GM12878 (cell line): ENCODE data around the gene SLC35F3. TPM values are rescaled to one million over a fixed set of nuclear protein-coding genes. Genes with fewer than 3 reads are reported as not detected.

ENCODE experiments used
- ATAC-seq: fragments of 200-7000 bp; cut with Tn5 transposase; 3 replicates; pipeline ENCODE4 v1.9.1; 2020; ENCODE audit warnings: mild to moderate bottlenecking, moderate library complexity
- BruUV-seq: library from RNA; stranded (reverse); fragments of 400-500 nt; replicated peaks from 2 replicates; lab custom pipeline; 2021; lab: Mats Ljungman, UMichigan
- CTCF ChIA-PET: fragments of 300-600 bp; sonication (Branson Sonifier 250); formaldehyde crosslinking; extraction: SDS; loops from one replicate; lab custom pipeline; 2021; ENCODE audit warnings: inconsistent platforms; lab: Yijun Ruan, JAX
- POLR2A ChIA-PET: fragments of 350-600 bp; formaldehyde crosslinking; extraction: SDS; loops from one replicate; lab custom pipeline; 2021; ENCODE audit warnings: inconsistent platforms; lab: Charles Lee
- RAD21 ChIA-PET: fragments of 300-600 bp; sonication (Branson Sonifier 250); formaldehyde crosslinking; loops from one replicate; lab custom pipeline; 2023; ENCODE audit warnings: antibody characterized with exemption; ENCODE audit not compliant: unreplicated experiment; lab: Charles Lee
- SMC1A ChIA-PET: fragments of 300-600 bp; sonication (Branson Sonifier 250); formaldehyde crosslinking; loops from one replicate; lab custom pipeline; 2023; ENCODE audit not compliant: unreplicated experiment, uncharacterized antibody; lab: Charles Lee
- DNase-seq: peaks from one replicate; pipeline ENCODE4 v3.0.0-alpha.2; 2011; ENCODE audit warnings: low read depth, low spot score
- FAIRE-seq: peaks from 3 replicates; lab custom pipeline; 2011; peaks lifted over from hg19 to GRCh38; lab: Jason Lieb, UNC
- H2AFZ ChIP-seq: 2 replicates; pipeline ENCODE4 v1.6.0; 2011; ENCODE audit warnings: low read depth, low read length, control low read depth; ENCODE audit not compliant: control insufficient read depth
- H3K27ac ChIP-seq: 2 replicates; pipeline ENCODE4 v1.5.1; 2011; ENCODE audit warnings: control low read depth; ENCODE audit not compliant: control insufficient read depth, insufficient read depth
- H3K27me3 ChIP-seq, 2 experiments: replicated peaks in 1 of 2; 2 replicates each; pipeline versions ENCODE4 v1.6.0 to v1.6.1; 2011; ENCODE audit warnings: low read length in 1 of 2; ENCODE audit not compliant: control insufficient read depth in 2 of 2, insufficient read depth in 2 of 2
- H3K36me3 ChIP-seq, 2 experiments: 2 replicates each; pipeline ENCODE4 v1.5.1; 2011; ENCODE audit warnings: low read length in 1 of 2; ENCODE audit not compliant: control insufficient read depth in 2 of 2, insufficient read depth in 2 of 2
- H3K4me1 ChIP-seq: 2 replicates; pipeline ENCODE4 v1.6.1; 2011; ENCODE audit warnings: mild to moderate bottlenecking, low read length, moderate library complexity, mixed read lengths; ENCODE audit not compliant: control insufficient read depth, insufficient read depth
- H3K4me2 ChIP-seq: 2 replicates; pipeline ENCODE4 v1.6.0; 2011; ENCODE audit warnings: control low read depth; ENCODE audit not compliant: control insufficient read depth, insufficient read depth
- H3K4me3 ChIP-seq: fragments of 200-600 bp; sonication (generic); 2 replicates; pipeline ENCODE4 v1.5.1; 2016
- H3K79me2 ChIP-seq: 2 replicates; pipeline ENCODE4 v1.6.0; 2011; ENCODE audit warnings: low read length; ENCODE audit not compliant: control insufficient read depth, insufficient read depth
- H3K9ac ChIP-seq: 2 replicates; pipeline ENCODE4 v1.8.0; 2011; ENCODE audit warnings: low read length, control low read depth, mixed read lengths; ENCODE audit not compliant: control insufficient read depth, insufficient read depth
- H3K9me3 ChIP-seq: replicated peaks from 3 replicates; pipeline ENCODE4 v1.5.1; 2011; ENCODE audit warnings: mild to moderate bottlenecking, low read length; ENCODE audit not compliant: control insufficient read depth, insufficient read depth
- H4K20me1 ChIP-seq: 2 replicates; pipeline ENCODE4 v1.6.0; 2011; ENCODE audit not compliant: control insufficient read depth, insufficient read depth
- ATF7 ChIP-seq: fragments of 450-650 bp; IDR thresholded peaks from 2 replicates; pipeline ENCODE4 v1.6.1; 2016; ENCODE audit warnings: low read depth, mild to moderate bottlenecking
- CHD2 ChIP-seq: IDR thresholded peaks from 2 replicates; pipeline ENCODE4 v1.6.1; 2011; ENCODE audit warnings: low read depth, low read length, improper control_type of control experiment, borderline replicate concordance
- ETV6 ChIP-seq, 2 experiments: fragments of 450-650 bp in 1 of 2; IDR thresholded peaks in 1 of 2; conservative IDR thresholded peaks in 1 of 2; 2 replicates each; pipeline ENCODE4 v1.6.1; 2014; ENCODE audit warnings: antibody characterized with exemption in 1 of 2, borderline replicate concordance in 1 of 2, low read depth in 1 of 2, mild to moderate bottlenecking in 1 of 2, moderate library complexity in 1 of 2
- HDAC6 ChIP-seq: fragments of 200-600 bp; sonication (generic); IDR thresholded peaks from one replicate; pipeline ENCODE4 v1.8.0; 2017; ENCODE audit warnings: antibody characterized with exemption; ENCODE audit not compliant: unreplicated experiment
- PAX8 ChIP-seq: fragments of 450-650 bp; IDR thresholded peaks from 2 replicates; pipeline ENCODE4 v1.6.1; 2017; ENCODE audit warnings: mild to moderate bottlenecking, moderate library complexity
- POLR2AphosphoS5 ChIP-seq: IDR thresholded peaks from 2 replicates; pipeline ENCODE4 v1.6.1; 2011; ENCODE audit warnings: mild to moderate bottlenecking, low read length, inconsistent platforms
- TAF1 ChIP-seq: IDR thresholded peaks from 2 replicates; pipeline ENCODE4 v1.6.1; 2011; ENCODE audit warnings: mild to moderate bottlenecking, low read depth, low read length, borderline replicate concordance
- TCF7 ChIP-seq: IDR thresholded peaks from 2 replicates; pipeline ENCODE4 v1.6.1; 2014; ENCODE audit warnings: antibody characterized with exemption, borderline replicate concordance
- ZNF207 ChIP-seq: fragments of 450-650 bp; IDR thresholded peaks from 2 replicates; pipeline ENCODE4 v1.6.1; 2014; ENCODE audit warnings: antibody characterized with exemption, mild to moderate bottlenecking, borderline replicate concordance
- WGBS: methylation state at CpG from one replicate; pipeline ENCODE4 v1.1.6; 2016; ENCODE audit warnings: low lambda C conversion rate; ENCODE audit not compliant: insufficient replicate concordance, insufficient coverage; ENCODE audit errors: missing lambda C conversion rate; 5-methylcytosine and 5-hydroxymethylcytosine counted together
- in situ Hi-C: fragments of 300-500 bp; cut with MboI; formaldehyde crosslinking; loops from 9 replicates; pipeline ENCODE4 v1.14.3; 2018; ENCODE audit warnings: mixed read lengths
- intact Hi-C: fragments of 100-400 bp; cut with micrococcal nuclease; formaldehyde crosslinking; loops from one replicate; pipeline ENCODE4 v1.14.2; 2022; ENCODE audit not compliant: unreplicated experiment
- polyA plus RNA-seq, 11 experiments: library from polyadenylated mRNA; depleted of rRNA in 4 of 11; unstranded in 6 of 11; stranded (reverse) in 5 of 11; fragments of >200 nt; fragmentation: Nextera tagmentation in 4 of 11; fragmentation: Illumina TruSeq in 1 of 11; extraction: Ambion mirVana in 4 of 11; extraction: Trizol in 1 of 11; gene quantifications; 1 replicate in 1 of 11; 2 replicates in 10 of 11; pipeline versions ENCODE4 v1.2.1 to v1.2.3, GENCODE V29; 2011 to 2016; ENCODE audit warnings: inconsistent platforms in 2 of 11, missing spikeins in 2 of 11, low read depth in 1 of 11
- total RNA-seq, 4 experiments: library from RNA; depleted of rRNA in 3 of 4; stranded (reverse); fragments of >200 nt in 3 of 4; fragmentation: Illumina TruSeq in 1 of 4; extraction: Trizol in 1 of 4; gene quantifications; 2 replicates each; pipeline versions ENCODE4 v1.2.1 to v1.2.3, GENCODE V29; 2013 to 2021

The SLC35F3 gene
- total and polyA plus RNA-seq, 10 of the 15 experiments (the other 5 are each of a cell fraction or from before 2014, with no cell fraction given), result 1.0 to 8.6 (median 5.7) TPM

DNA sequence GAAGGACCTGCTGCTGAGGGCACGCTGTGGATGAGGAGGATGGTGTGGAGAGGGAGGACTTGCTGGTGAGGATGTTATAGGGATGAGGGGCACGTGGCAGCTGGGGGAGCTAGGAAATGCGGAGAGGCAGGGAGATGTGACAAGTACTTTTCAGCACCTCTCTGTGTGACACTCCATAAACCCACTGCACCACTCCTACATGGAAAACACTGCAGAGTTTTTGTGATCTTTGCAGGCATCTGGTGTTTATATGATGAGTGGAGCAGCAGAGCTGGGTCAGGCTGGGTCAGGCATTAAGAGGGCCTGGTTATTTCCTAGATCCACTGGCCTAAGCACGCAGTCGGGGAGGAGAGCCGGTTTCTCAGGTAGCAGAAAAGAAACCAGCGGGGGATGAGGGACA, 301.5 kb downstream of the SLC35F3 start:
- in situ Hi-C loops, result loop anchor here (25.0 kb wide), 1 partner anchor 106 kb away; no protein-coding TSS in a partner anchor
- Histone ChIP-seq H4K20me1 (no peaks in the 10 kb centered on the region), H3K4me3 (no peak overlapping the region), H3K9ac (no peak overlapping the region), H3K27ac (no peak overlapping the region), H3K9me3 (peaks cover 2% of the 10 kb centered on the region; the same call in 2 of the 3 replicates), H2AFZ (no peak overlapping the region), H3K4me2 (no peak overlapping the region), H3K27me3 (peaks cover 0 to 3% of the 10 kb centered on the region in 2 experiments; a peak in 2 of 4 replicates), H3K36me3 (no peaks in the 10 kb centered on the region), H3K4me1 (no peaks in the 10 kb centered on the region), H3K79me2 (no peaks in the 10 kb centered on the region)
- 39% methylated on average over 7 of the region's 7 CpGs for WGBS
- no peak for DNase-seq
- FAIRE-seq, result no peak
- ATAC-seq, result no peak
- CTCF ChIA-PET, result no interaction called here
- TF ChIP-seq ETV6 (conservative IDR thresholded peaks at IDR 0.05 in 1 of 2, IDR thresholded peaks at IDR 0.05 in 1 of 2; ENCODE audit: borderline replicate concordance in 1 of 2, low read depth in 1 of 2) (no peak), POLR2AphosphoS5 (no peak), CHD2 (no peak), TAF1 (no peak), TCF7 (no peak), HDAC6 (no peak), ZNF207 (no peak), PAX8 (no peak), ATF7 (no peak)
- POLR2A ChIA-PET, result no interaction called here
- SMC1A ChIA-PET, result interaction anchor here (1.4 kb wide), 1 partner anchor 104 kb away, joined by 6 read pairs; no protein-coding TSS in a partner anchor
- BruUV-seq, result no TSS peak
- intact Hi-C loops, result no loop called here
- RAD21 ChIA-PET, result no interaction called here
